ENCODE data around the gene SLC25A17.

Gene SLC25A17

GRCh38 chr22:40819599-40820140, 524 bp upstream of the SLC25A17 start:
- peak overlapping the region; percentile 99 for H3K4me3 ChIP-seq (ENCODE audit: control insufficient read depth, low read depth, low read length)
- DNase-seq (ENCODE audit: low read depth): peak; percentile 49
- TF ChIP-seq, protein P1, sequence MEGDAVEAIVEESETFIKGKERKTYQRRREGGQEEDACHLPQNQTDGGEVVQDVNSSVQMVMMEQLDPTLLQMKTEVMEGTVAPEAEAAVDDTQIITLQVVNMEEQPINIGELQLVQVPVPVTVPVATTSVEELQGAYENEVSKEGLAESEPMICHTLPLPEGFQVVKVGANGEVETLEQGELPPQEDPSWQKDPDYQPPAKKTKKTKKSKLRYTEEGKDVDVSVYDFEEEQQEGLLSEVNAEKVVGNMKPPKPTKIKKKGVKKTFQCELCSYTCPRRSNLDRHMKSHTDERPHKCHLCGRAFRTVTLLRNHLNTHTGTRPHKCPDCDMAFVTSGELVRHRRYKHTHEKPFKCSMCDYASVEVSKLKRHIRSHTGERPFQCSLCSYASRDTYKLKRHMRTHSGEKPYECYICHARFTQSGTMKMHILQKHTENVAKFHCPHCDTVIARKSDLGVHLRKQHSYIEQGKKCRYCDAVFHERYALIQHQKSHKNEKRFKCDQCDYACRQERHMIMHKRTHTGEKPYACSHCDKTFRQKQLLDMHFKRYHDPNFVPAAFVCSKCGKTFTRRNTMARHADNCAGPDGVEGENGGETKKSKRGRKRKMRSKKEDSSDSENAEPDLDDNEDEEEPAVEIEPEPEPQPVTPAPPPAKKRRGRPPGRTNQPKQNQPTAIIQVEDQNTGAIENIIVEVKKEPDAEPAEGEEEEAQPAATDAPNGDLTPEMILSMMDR (conservative IDR thresholded peaks at IDR 0.05; ENCODE audit: control insufficient read depth, insufficient read depth, low read depth, low read length): no peak

GRCh38 chr22:40818192-40818746, 877 bp downstream of the SLC25A17 start:
- TF ChIP-seq, protein P1 (conservative IDR thresholded peaks at IDR 0.05; ENCODE audit: control insufficient read depth, insufficient read depth, low read depth, low read length): no peak
- peak overlapping the region; percentile 99 for H3K4me3 ChIP-seq (ENCODE audit: control insufficient read depth, low read depth, low read length)
- no peak for DNase-seq (ENCODE audit: low read depth)

- TF ChIP-seq, protein P1 (conservative IDR thresholded peaks at IDR 0.05; ENCODE audit: control insufficient read depth, insufficient read depth, low read depth, low read length): no peak
- no peak for DNase-seq (ENCODE audit: low read depth)
- H3K4me3 ChIP-seq (ENCODE audit: control insufficient read depth, low read depth, low read length): peak overlapping the region; percentile 99
These were observed 1.4 kb downstream of the SLC25A17 start for GRCh38 chr22:40817737-40818136.

DNA sequence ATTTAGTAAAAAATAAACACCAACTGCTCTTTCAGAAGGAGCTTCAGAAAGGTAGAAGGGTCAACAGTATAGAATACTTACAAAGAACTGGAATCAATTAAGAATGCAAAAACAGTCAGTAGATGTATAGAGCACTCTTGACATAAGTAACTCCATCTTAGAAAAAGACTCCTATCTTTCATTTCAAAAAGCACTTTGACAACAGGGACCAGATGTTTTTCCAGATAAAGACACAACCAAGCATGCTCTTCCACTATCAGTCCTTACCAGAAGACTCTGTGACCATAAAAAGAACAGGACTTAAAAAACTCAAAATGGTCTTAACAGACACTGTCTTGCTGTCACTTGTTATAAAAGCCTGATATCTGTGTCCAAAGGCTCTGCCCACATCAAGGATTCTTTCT, 5.2 kb downstream of the SLC25A17 start:
- TF ChIP-seq, protein P1 (conservative IDR thresholded peaks at IDR 0.05; ENCODE audit: control insufficient read depth, insufficient read depth, low read depth, low read length): no peak
- no peak overlapping the region for H3K4me3 ChIP-seq (ENCODE audit: control insufficient read depth, low read depth, low read length)
- no peak for DNase-seq (ENCODE audit: low read depth)

DNA sequence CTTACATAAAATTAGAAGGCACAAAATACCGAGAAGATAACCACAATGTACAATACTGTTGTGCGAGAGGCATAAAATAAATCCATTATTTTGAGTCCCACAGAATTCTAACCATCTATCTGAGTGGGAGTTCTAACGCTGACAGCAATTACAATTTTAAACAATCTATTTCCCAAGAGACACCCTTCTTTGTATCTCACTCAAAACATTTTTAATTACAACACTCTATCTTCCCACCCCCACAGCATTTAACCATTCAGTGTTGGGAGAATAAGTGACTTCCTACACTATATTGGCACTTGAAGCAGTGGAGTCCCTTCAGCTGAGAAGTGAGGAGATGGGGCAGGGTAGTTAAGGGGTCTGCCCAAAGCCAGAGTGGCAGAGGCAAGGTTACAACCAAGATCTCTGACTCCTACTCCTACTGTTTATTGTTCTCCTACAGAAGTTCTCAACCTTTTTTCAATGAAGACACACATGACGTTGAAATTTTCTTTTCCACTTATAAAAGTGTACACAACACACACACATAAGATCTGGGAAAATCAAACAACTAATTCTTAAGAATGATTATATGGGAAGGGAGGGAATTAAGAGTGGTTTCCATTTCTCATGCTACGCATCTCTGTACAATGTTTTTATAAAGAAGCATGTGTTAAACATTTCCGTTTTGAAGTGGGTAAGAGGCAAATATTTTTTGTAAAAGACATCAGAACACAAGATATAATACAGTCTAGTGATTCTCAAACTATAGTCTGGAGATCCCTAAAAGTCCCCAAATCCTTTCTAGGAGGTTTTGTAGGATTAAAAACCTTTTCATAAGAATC, 10.9 kb downstream of the SLC25A17 start:
- H3K4me3 ChIP-seq (ENCODE audit: control insufficient read depth, low read depth, low read length): no peak overlapping the region
- TF ChIP-seq, protein P1 (conservative IDR thresholded peaks at IDR 0.05; ENCODE audit: control insufficient read depth, insufficient read depth, low read depth, low read length): no peak
- no peak for DNase-seq (ENCODE audit: low read depth)

DNA sequence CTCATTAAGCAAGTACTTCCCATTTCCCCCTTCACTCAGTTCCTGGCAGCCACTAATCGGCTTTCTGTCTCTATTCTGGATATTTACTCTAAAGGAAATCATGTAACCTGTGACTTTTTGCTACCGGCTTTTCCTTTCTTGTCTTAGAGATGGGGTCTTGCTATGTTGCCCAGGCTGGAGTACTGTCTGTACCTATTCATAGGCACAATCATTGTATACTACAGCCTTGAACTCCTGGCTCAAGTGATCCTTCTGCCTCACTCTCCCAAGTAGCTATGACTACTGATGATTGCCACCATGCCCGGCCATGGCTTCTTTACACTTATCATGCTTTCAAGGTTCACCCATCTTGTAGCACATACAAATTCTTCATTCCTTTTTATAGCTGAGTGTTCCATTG, 12.4 kb downstream of the SLC25A17 start:
- no peak overlapping the region for H3K4me3 ChIP-seq (ENCODE audit: control insufficient read depth, low read depth, low read length)
- TF ChIP-seq, protein P1 (conservative IDR thresholded peaks at IDR 0.05; ENCODE audit: control insufficient read depth, insufficient read depth, low read depth, low read length): no peak
- no peak for DNase-seq (ENCODE audit: low read depth)

All from fibroblast of mammary gland (primary cell).